Tibial artery (tissue), 4 donors: ENCODE results near the gene TFEB.

ENCODE experiments used
- DNase-seq, 2 donors: peaks; one replicate each; pipeline ENCODE4 v3.0.0-alpha.2; 2019
- H3K27ac ChIP-seq, 2 donors: fragments of 200-600 bp; sonication (generic) in 1 of 2; 1 replicate in 1 of 2; 2 replicates in 1 of 2; pipeline ENCODE4 v1.5.1; 2018 to 2019; ENCODE audit warnings: mild to moderate bottlenecking in 1 of 2
- H3K27me3 ChIP-seq, 2 donors: fragments of 200-600 bp; sonication (generic) in 1 of 2; one replicate each; pipeline versions ENCODE4 v1.5.1 to v1.6.0; 2016 to 2019
- H3K36me3 ChIP-seq, 3 donors: fragments of 200-600 bp; sonication (generic) in 2 of 3; one replicate each; pipeline ENCODE4 v1.5.1; 2016 to 2019; ENCODE audit warnings: mild to moderate bottlenecking in 2 of 3
- H3K4me1 ChIP-seq, 4 donors: fragments of 200-600 bp; sonication (generic) in 2 of 4; 1 replicate in 3 of 4; 2 replicates in 1 of 4; pipeline ENCODE4 v1.5.1; 2016 to 2019
- H3K4me3 ChIP-seq, 2 donors: fragments of 200-600 bp; sonication (generic) in 1 of 2; 1 replicate in 1 of 2; 2 replicates in 1 of 2; pipeline ENCODE4 v1.5.1; 2018 to 2019; ENCODE audit warnings: mild to moderate bottlenecking in 2 of 2
- H3K9me3 ChIP-seq, 3 donors: fragments of 200-600 bp; sonication (generic) in 1 of 3; one replicate each; pipeline ENCODE4 v1.5.1; 2016 to 2019
- CTCF ChIP-seq, 2 experiments: fragments of 200-600 bp in 1 of 2; fragments of 450-650 bp in 1 of 2; IDR thresholded peaks; one replicate each; pipeline ENCODE4 v1.5.1; 2017 to 2019; ENCODE audit warnings: antibody characterized with exemption in 2 of 2, mild to moderate bottlenecking in 1 of 2, moderate library complexity in 1 of 2
- intact Hi-C: fragments of 100-400 bp; cut with DNase I; formaldehyde crosslinking; loops from one replicate; pipeline ENCODE4 v1.15.0; 2023; ENCODE audit warnings: low total_unique reads

Gene TFEB

GRCh38 chr6:41748542-41748941 lies 13.1 kb upstream of the TFEB start:
- no peak for DNase-seq
- TF ChIP-seq CTCF (IDR thresholded peaks at IDR 0.05): no peak
- no peaks in the 10 kb centered on the region for H3K4me1 ChIP-seq
- no peak overlapping the region for H3K4me3 ChIP-seq
- intact Hi-C loops: no loop called here
- no peaks in the 10 kb centered on the region for H3K27me3 ChIP-seq
- no peaks in the 10 kb centered on the region for H3K9me3 ChIP-seq
- H3K27ac ChIP-seq: no peak overlapping the region
- no peaks in the 10 kb centered on the region for H3K36me3 ChIP-seq

- Histone ChIP-seq H3K27ac (no peak overlapping the region), H3K9me3 (no peaks in the 10 kb centered on the region), H3K36me3 (no peaks in the 10 kb centered on the region), H3K27me3 (no peaks in the 10 kb centered on the region), H3K4me1 (no peaks in the 10 kb centered on the region), H3K4me3 (no peak overlapping the region)
- TF ChIP-seq CTCF (IDR thresholded peaks at IDR 0.05): no peak
- intact Hi-C loops: no loop called here
- DNase-seq: no peak
Observed at GRCh38 chr6:41748102-41748477, 12.7 kb upstream of the TFEB start.

- intact Hi-C loops: no loop called here
- H3K27ac ChIP-seq: no peak within 1 kb of the TSS
- DNase-seq: no peak
- no peaks in the 10 kb centered on the region for H3K27me3 ChIP-seq
- H3K36me3 ChIP-seq: no peaks in the 10 kb centered on the region
- H3K4me1 ChIP-seq: no peaks in the 10 kb centered on the region
- no peaks in the 10 kb centered on the region for H3K9me3 ChIP-seq
- no peak for TF ChIP-seq CTCF (IDR thresholded peaks at IDR 0.05)
- no peak within 1 kb of the TSS for H3K4me3 ChIP-seq
Observed at GRCh38 chr6:41747256-41748101, 12.1 kb upstream of the TFEB start, which contains the start of gene PGC. TSS of gene PGC (minus strand) at chr6:41747397. CDS start at chr6:41747334, 63 bp downstream.

- no peaks in the 10 kb centered on the region for H3K27me3 ChIP-seq
- H3K27ac ChIP-seq: no peak overlapping the region
- no peak overlapping the region for H3K4me3 ChIP-seq
- no peak for TF ChIP-seq CTCF (IDR thresholded peaks at IDR 0.05)
- no peaks in the 10 kb centered on the region for H3K4me1 ChIP-seq
- no peaks in the 10 kb centered on the region for H3K36me3 ChIP-seq
- intact Hi-C loops: no loop called here
- no peaks in the 10 kb centered on the region for H3K9me3 ChIP-seq
- no peak for DNase-seq
Observed at GRCh38 chr6:41746107-41746506, 10.7 kb upstream of the TFEB start.

- intact Hi-C loops: no loop called here
- H3K9me3 ChIP-seq: no peaks in the 10 kb centered on the region
- DNase-seq: no peak
- no peak overlapping the region for H3K27ac ChIP-seq
- no peak for TF ChIP-seq CTCF (IDR thresholded peaks at IDR 0.05)
- H3K4me3 ChIP-seq: no peak overlapping the region
- no peaks in the 10 kb centered on the region for H3K36me3 ChIP-seq
- H3K4me1 ChIP-seq: no peaks in the 10 kb centered on the region
- H3K27me3 ChIP-seq: peaks cover 0 to 3% of the 10 kb centered on the region in 2 donors
Observed at GRCh38 chr6:41744236-41744787, 8.9 kb upstream of the TFEB start.
